ENCODE data around the gene BCL2L11.

Gene BCL2L11

GRCh38 chr2:111168528-111169239 is 48.0 kb downstream of the BCL2L11 start:
- peak; percentile 85 for DNase-seq (ENCODE audit: low read depth)

GRCh38 chr2:111169268-111169667 is 48.6 kb downstream of the BCL2L11 start:
- DNase-seq (ENCODE audit: low read depth), result no peak

GRCh38 chr2:111169924-111170323 is 49.2 kb downstream of the BCL2L11 start:
- DNase-seq (ENCODE audit: low read depth), result no peak

- no peak for DNase-seq (ENCODE audit: low read depth)
Measured at GRCh38 chr2:111171337-111171930, 50.7 kb downstream of the BCL2L11 start.

- no peak for DNase-seq (ENCODE audit: low read depth)
Measured at GRCh38 chr2:111172666-111173065, 52.0 kb downstream of the BCL2L11 start.

GRCh38 chr2:111173338-111173737 is 52.6 kb downstream of the BCL2L11 start:
- DNase-seq (ENCODE audit: low read depth), result no peak

GRCh38 chr2:111173856-111174255 is 53.1 kb downstream of the BCL2L11 start:
- DNase-seq (ENCODE audit: low read depth), result no peak

GRCh38 chr2:111175615-111176014 is 54.9 kb downstream of the BCL2L11 start:
- DNase-seq (ENCODE audit: low read depth), result no peak

- no peak for DNase-seq (ENCODE audit: low read depth)
Measured at GRCh38 chr2:111176388-111176787, 55.7 kb downstream of the BCL2L11 start.

GRCh38 chr2:111176867-111177266 is 56.2 kb downstream of the BCL2L11 start:
- DNase-seq (ENCODE audit: low read depth), result no peak

- no peak for DNase-seq (ENCODE audit: low read depth)
Measured at GRCh38 chr2:111178296-111178695, 57.6 kb downstream of the BCL2L11 start.

GRCh38 chr2:111178730-111179405 is 58.2 kb downstream of the BCL2L11 start:
- peak; percentile 60 for DNase-seq (ENCODE audit: low read depth)

- DNase-seq (ENCODE audit: low read depth), result no peak
Measured at GRCh38 chr2:111182121-111182520, 61.4 kb downstream of the BCL2L11 start.

- DNase-seq (ENCODE audit: low read depth), result no peak
Measured at GRCh38 chr2:111182740-111183139, 62.0 kb downstream of the BCL2L11 start.

GRCh38 chr2:111184725-111185310 is 64.1 kb downstream of the BCL2L11 start:
- no peak for DNase-seq (ENCODE audit: low read depth)

GRCh38 chr2:111185361-111186022 is 64.8 kb downstream of the BCL2L11 start:
- DNase-seq (ENCODE audit: low read depth), result no peak

- no peak for DNase-seq (ENCODE audit: low read depth)
Measured at GRCh38 chr2:111186121-111186715, 65.5 kb downstream of the BCL2L11 start.

- DNase-seq (ENCODE audit: low read depth), result no peak
Measured at GRCh38 chr2:111186933-111187332, 66.2 kb downstream of the BCL2L11 start.

- no peak for DNase-seq (ENCODE audit: low read depth)
Measured at GRCh38 chr2:111188681-111189080, 68.0 kb downstream of the BCL2L11 start.

- no peak for DNase-seq (ENCODE audit: low read depth)
Measured at GRCh38 chr2:111189106-111189505, 68.4 kb downstream of the BCL2L11 start.

GRCh38 chr2:111190816-111191540 is 70.3 kb downstream of the BCL2L11 start:
- DNase-seq (ENCODE audit: low read depth), result no peak

Data from iris pigment epithelial cell (primary cell).